Parathyroid adenoma (tissue), 2 donors: ENCODE measurements around the gene SLC39A3.

ENCODE experiments used
- H2AFZ ChIP-seq: fragments of 300-600 bp; sonication (generic); one replicate; pipeline ENCODE4 v1.7.0; 2017; ENCODE audit warnings: antibody characterized with exemption, mild to moderate bottlenecking
- H3K27ac ChIP-seq: fragments of 300-600 bp; sonication (generic); one replicate; pipeline ENCODE4 v1.7.0; 2017
- H3K27me3 ChIP-seq: fragments of 300-600 bp; sonication (generic); one replicate; pipeline ENCODE4 v1.7.0; 2017; ENCODE audit warnings: low read length; ENCODE audit not compliant: control insufficient read depth, insufficient read depth
- H3K36me3 ChIP-seq: fragments of 300-600 bp; sonication (generic); one replicate; pipeline ENCODE4 v1.7.0; 2017; ENCODE audit warnings: low read length; ENCODE audit not compliant: control insufficient read depth, insufficient read depth
- H3K4me1 ChIP-seq: fragments of 300-600 bp; sonication (generic); one replicate; pipeline ENCODE4 v1.7.0; 2017; ENCODE audit warnings: control low read depth
- H3K4me2 ChIP-seq: fragments of 300-600 bp; sonication (generic); one replicate; pipeline ENCODE4 v1.7.0; 2017; ENCODE audit warnings: low read length
- H3K4me3 ChIP-seq: fragments of 300-600 bp; sonication (generic); one replicate; pipeline ENCODE4 v1.7.0; 2017; ENCODE audit warnings: low read depth, low read length
- H3K79me2 ChIP-seq: fragments of 300-600 bp; sonication (generic); one replicate; pipeline ENCODE4 v1.7.0; 2017; ENCODE audit warnings: control low read depth
- H3K9ac ChIP-seq: fragments of 300-600 bp; sonication (generic); one replicate; pipeline ENCODE4 v1.7.0; 2017; ENCODE audit warnings: mild to moderate bottlenecking
- H3K9me3 ChIP-seq: fragments of 300-600 bp; sonication (generic); one replicate; pipeline ENCODE4 v1.7.0; 2017; ENCODE audit warnings: low read length; ENCODE audit not compliant: control insufficient read depth
- TF ChIP-seq, protein P1 (sequence below): fragments of 300-600 bp; sonication (generic); IDR thresholded peaks from one replicate; pipeline ENCODE4 v1.7.0; 2017; ENCODE audit warnings: antibody characterized with exemption, mild to moderate bottlenecking
- donor health status: primary hyperparathyroidism.

The SLC39A3 gene

DNA sequence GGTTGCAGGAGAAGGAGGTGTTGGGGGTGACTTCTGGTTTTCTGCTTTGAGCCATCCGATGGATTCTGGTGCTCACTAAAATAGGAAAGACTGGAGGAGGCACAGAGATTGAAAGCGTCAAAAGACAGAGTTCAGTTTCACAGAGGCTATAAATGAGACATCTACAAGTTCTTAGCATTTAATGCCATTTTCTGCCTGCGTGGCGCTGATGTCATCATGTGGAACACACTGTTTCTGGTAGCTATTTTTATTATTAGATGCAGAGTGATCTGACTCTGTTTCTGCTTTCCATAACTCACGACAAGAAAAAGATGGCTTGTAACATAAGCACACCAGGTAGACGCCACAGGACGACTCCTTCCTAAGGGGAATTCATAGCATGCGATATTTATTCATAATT is 3.3 kb upstream of the SLC39A3 start:
- Histone ChIP-seq H3K79me2 (peaks cover 3% of the 10 kb centered on the region), H3K4me2 (no peak overlapping the region), H3K9me3 (no peaks in the 10 kb centered on the region), H3K9ac (no peak overlapping the region), H3K4me3 (no peak overlapping the region), H2AFZ (no peak overlapping the region), H3K36me3 (no peaks in the 10 kb centered on the region), H3K27me3 (no peaks in the 10 kb centered on the region), H3K4me1 (no peaks in the 10 kb centered on the region), H3K27ac (no peak overlapping the region)
- TF ChIP-seq, protein P1, sequence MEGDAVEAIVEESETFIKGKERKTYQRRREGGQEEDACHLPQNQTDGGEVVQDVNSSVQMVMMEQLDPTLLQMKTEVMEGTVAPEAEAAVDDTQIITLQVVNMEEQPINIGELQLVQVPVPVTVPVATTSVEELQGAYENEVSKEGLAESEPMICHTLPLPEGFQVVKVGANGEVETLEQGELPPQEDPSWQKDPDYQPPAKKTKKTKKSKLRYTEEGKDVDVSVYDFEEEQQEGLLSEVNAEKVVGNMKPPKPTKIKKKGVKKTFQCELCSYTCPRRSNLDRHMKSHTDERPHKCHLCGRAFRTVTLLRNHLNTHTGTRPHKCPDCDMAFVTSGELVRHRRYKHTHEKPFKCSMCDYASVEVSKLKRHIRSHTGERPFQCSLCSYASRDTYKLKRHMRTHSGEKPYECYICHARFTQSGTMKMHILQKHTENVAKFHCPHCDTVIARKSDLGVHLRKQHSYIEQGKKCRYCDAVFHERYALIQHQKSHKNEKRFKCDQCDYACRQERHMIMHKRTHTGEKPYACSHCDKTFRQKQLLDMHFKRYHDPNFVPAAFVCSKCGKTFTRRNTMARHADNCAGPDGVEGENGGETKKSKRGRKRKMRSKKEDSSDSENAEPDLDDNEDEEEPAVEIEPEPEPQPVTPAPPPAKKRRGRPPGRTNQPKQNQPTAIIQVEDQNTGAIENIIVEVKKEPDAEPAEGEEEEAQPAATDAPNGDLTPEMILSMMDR: no peak

DNA sequence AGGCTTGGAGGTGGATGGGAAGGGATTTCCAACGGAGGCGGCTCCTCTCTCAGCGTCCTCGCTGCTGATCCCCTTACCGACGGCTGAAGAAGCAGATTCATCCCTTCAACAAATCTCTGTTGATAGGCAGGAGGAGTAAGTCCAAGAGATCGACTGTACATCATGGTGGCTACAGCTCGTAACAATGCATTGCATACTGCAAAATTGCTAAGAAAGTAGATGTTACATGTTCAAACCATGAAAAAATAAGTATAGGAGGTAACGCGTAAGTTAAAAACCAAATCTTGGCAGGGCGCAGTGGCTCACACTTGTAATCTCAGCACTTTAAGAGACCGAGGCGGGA is 468 bp upstream of the SLC39A3 start:
- Histone ChIP-seq H3K4me2 (no peak overlapping the region), H3K27me3 (no peaks in the 10 kb centered on the region), H3K4me3 (peak overlapping the region; percentile 90), H3K4me1 (no peaks in the 10 kb centered on the region), H3K79me2 (peaks cover 3% of the 10 kb centered on the region), H3K36me3 (no peaks in the 10 kb centered on the region), H3K27ac (no peak overlapping the region), H2AFZ (peak overlapping the region; percentile 89), H3K9me3 (no peaks in the 10 kb centered on the region), H3K9ac (no peak overlapping the region)
- TF ChIP-seq, protein P1: no peak

DNA sequence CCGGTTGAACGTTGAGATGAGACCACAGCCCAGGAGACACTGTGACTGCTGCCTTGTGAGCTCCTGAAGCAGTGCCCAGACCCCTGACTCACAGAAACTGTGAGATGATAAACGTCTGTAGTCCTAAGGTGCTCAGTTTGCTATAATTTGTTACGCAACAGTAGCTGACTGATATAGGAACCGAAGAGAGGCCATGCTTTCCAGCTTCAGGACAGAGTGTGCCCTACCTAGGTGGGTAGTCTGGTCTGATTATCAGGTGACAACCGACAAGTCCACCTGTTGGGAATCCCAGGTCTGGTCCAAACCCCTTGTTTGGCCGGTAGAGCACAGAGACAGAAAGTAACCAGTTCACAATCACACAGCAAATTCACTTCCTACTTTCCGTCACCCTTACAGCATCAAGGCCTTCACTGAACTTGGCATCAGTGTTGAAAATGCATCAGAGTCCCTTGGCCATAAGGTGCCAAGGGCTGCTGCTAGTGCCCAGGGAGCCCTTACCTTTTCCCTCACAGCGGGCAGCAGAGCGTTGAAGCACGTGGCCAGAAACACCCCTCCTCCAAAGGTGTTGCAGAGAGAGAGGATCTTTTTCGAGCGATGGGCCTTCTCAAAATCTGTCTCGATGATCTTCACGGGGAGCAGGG is 3.1 kb downstream of the SLC39A3 start:
- Histone ChIP-seq H3K4me3 (no peak overlapping the region), H3K36me3 (no peaks in the 10 kb centered on the region), H3K4me1 (no peaks in the 10 kb centered on the region), H3K9me3 (no peaks in the 10 kb centered on the region), H3K27ac (no peak overlapping the region), H3K9ac (no peak overlapping the region), H3K4me2 (no peak overlapping the region), H2AFZ (no peak overlapping the region), H3K79me2 (peaks cover 3% of the 10 kb centered on the region), H3K27me3 (no peaks in the 10 kb centered on the region)
- TF ChIP-seq, protein P1: no peak

GRCh38 chr19:2735374-2735773 is 4.4 kb downstream of the SLC39A3 start:
- Histone ChIP-seq H3K9ac (no peak overlapping the region), H3K4me3 (no peak overlapping the region), H3K4me2 (no peak overlapping the region), H3K79me2 (peaks cover 3% of the 10 kb centered on the region), H2AFZ (no peak overlapping the region), H3K4me1 (no peaks in the 10 kb centered on the region), H3K27me3 (no peaks in the 10 kb centered on the region), H3K36me3 (no peaks in the 10 kb centered on the region), H3K9me3 (no peaks in the 10 kb centered on the region), H3K27ac (no peak overlapping the region)
- TF ChIP-seq, protein P1: no peak

GRCh38 chr19:2734589-2735288 is 5.1 kb downstream of the SLC39A3 start:
- no peaks in the 10 kb centered on the region for H3K27me3 ChIP-seq
- TF ChIP-seq, protein P1: no peak
- no peak overlapping the region for H3K4me3 ChIP-seq
- peaks cover 3% of the 10 kb centered on the region for H3K79me2 ChIP-seq
- no peaks in the 10 kb centered on the region for H3K9me3 ChIP-seq
- no peak overlapping the region for H2AFZ ChIP-seq
- no peak overlapping the region for H3K27ac ChIP-seq
- H3K4me2 ChIP-seq: no peak overlapping the region
- no peak overlapping the region for H3K9ac ChIP-seq
- H3K36me3 ChIP-seq: no peaks in the 10 kb centered on the region
- H3K4me1 ChIP-seq: no peaks in the 10 kb centered on the region
